GM08714 (cell line): ENCODE results near the gene KRT13.

Source experiments
- H3K4me3 ChIP-seq: fragments of 200-500 bp; sonication (Bioruptor generic); 2 replicates; pipeline ENCODE4 v1.5.1; 2014; ENCODE audit warnings: mild to moderate bottlenecking, low read length, inconsistent platforms
- ZNF274 ChIP-seq: IDR thresholded peaks from 2 replicates; pipeline ENCODE4 v1.6.1; 2012; ENCODE audit warnings: mild to moderate bottlenecking, low read depth, low read length

Gene KRT13

GRCh38 chr17:41530062-41531048 lies 24.9 kb upstream of the KRT13 start:
- no peak for TF ChIP-seq ZNF274

GRCh38 chr17:41529491-41529915 lies 24.1 kb upstream of the KRT13 start:
- no peak for TF ChIP-seq ZNF274
- no peak overlapping the region for H3K4me3 ChIP-seq

More at GRCh38 chr17:41530062-41531048, 24.9 kb upstream of the KRT13 start:
- no peak overlapping the region for H3K4me3 ChIP-seq

- no peak overlapping the region for H3K4me3 ChIP-seq
- TF ChIP-seq ZNF274 = no peak
Measured at GRCh38 chr17:41528959-41529353, 23.5 kb upstream of the KRT13 start.

DNA sequence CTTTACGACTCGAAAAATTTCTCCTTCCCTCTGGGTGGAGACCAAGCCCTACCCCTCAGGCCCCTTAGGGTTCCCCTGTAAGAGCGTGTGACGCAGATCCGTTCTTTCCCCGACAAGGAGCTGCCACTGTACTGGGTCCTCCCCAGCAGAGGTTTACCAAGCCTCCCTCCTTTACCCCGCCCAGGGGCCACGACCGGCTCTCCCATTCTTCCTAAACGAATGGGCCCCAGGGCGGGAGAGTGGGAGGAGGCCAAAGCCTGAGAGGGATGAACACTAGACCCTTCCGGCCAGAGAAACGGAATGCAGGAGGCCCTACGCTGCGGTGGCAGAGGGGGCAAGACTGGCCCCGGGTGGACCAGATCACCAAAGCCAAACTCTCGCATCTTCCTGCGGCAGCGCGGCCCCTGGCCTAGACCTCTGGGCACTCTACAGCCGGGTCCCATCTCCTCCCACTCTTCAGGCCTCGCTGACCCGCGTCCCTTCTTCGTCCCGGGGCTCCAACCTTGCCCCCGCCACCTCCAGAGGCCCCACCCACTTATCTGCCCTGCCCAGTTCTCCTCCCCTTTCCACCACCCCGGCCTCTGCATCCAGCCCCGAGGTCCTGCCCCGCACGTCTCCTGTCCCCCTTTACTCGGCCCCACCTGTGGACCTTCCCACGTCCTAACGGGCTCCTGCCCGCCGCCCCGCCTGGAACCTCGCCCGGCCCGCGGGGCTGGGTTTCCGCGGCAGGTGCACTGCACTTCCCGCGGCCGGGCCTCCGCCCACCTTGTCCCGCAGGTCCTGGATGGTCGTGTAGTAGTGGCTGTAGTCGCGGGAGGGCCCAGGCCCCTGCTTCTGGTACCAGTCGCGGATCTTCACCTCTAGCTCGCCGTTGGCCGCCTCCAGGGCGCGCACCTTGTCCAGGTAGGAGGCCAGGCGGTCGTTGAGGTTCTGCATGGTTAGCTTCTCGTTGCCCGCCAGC lies 21.9 kb upstream of the KRT13 start:
- TF ChIP-seq ZNF274 = no peak
- H3K4me3 ChIP-seq = no peak overlapping the region

DNA sequence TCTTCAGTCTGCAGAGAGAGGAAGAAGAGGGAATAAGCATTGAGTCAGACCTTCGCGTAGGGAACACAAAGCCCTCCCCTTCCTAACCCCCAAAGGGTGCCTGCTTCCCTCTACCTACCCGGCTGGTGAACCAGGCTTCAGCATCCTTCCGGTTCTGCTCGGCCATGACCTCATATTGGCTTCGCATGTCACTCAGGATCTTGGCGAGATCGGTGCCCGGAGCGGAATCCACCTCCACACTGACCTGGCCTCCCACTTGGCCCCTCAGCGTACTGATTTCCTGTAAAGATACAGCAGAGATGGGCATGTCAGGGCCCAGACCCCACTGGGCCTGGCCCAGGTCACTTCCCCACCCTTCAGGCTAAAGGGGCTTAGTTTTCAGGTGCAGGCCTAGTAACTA lies 18.8 kb upstream of the KRT13 start:
- TF ChIP-seq ZNF274 = no peak
- no peak overlapping the region for H3K4me3 ChIP-seq

GRCh38 chr17:41523787-41524186 lies 18.4 kb upstream of the KRT13 start:
- no peak overlapping the region for H3K4me3 ChIP-seq
- no peak for TF ChIP-seq ZNF274

DNA sequence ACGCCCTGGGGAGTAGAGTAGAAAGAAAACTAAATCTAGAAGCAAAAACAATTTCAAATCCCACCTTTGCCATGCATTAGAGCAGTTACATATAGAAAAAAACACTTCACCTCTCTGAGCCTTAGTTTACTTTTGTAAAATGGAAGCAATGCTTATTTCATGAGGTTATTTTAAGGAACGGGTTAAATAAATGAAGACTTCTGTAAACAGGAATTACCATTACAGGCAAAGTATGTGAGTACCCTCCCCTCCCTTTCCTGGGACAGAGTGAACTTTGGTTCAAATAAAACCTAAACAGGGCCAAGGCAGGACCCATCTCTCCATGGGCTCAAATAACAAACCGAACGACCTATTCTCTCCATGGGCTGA lies 17.8 kb upstream of the KRT13 start:
- TF ChIP-seq ZNF274 = no peak
- H3K4me3 ChIP-seq = no peak overlapping the region

DNA sequence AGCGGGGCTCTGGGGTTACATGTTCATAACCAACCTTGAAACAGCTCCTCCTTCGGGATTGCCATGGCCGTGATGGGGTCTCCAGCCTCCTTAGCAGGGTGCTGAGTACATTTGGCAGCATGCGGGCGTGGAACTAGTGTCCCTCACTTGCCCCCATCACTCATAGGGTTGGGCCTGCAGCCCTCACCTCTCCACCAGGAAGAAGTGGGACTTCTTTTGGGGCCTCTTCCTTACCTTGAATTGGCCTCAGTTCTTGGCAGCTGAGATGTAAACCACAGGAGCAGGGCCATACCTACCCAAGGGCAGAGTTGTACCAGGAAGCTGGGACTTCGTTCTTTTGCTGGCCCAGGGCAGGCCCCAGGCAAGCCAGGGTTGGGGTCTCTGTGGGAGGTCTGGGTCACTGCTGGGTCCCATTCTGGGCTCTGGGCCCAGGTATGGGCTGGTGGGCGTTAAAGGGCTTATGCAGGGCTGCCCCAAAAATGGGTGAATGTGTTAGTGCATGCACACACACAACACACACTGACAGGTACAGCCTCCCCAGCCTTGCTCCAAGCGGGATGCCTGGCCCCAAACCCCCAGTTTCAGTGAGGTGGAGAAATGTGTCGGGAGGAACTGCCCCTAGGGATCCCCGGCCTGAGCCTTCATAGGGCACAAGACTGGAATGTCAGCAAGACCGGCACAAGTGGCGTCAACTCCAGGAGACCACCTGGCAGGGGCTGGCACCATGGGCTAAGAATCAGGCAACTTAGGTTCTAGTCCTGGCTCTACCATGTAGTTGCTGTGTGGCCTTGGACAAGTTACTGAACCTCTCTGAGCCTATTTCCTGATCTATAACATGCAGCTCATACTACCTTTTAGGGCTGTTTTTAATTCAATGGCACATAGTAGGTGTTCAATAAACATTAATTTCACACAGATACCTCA lies 17.2 kb upstream of the KRT13 start:
- no peak overlapping the region for H3K4me3 ChIP-seq
- no peak for TF ChIP-seq ZNF274

DNA sequence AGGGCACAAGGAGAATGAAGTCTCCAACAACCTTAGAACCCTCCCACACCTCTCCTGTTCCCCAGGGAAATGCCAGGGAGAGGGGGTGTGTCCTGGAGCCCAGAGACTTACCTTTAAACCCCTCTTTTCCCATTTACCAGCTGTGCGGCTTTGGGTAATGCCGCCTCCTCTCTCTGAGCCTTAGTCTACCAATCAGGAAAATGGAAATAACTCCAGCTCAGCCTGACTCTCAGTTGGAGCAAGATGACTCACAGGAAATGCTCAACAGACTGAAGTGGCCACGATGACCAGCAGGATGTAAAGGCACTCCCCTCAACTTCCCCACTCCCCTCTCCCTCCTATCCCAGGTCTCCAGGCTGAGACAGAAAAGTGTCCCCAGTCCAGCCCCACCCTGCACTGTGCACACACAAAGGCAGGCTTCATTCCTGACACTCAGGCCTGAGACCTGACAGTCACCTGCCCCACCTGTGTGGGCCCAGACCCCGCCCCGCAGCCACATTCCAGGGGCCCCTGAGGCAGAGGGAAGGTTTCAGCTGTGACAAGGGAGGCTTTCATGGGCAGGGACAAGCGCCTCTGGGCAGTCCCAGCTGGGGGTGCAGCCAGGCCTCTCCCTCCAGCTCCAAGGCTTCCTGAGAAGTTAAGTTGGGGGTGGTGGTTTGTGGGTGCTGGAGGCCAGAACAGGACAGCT lies 16.3 kb upstream of the KRT13 start:
- no peak overlapping the region for H3K4me3 ChIP-seq
- TF ChIP-seq ZNF274 = no peak

DNA sequence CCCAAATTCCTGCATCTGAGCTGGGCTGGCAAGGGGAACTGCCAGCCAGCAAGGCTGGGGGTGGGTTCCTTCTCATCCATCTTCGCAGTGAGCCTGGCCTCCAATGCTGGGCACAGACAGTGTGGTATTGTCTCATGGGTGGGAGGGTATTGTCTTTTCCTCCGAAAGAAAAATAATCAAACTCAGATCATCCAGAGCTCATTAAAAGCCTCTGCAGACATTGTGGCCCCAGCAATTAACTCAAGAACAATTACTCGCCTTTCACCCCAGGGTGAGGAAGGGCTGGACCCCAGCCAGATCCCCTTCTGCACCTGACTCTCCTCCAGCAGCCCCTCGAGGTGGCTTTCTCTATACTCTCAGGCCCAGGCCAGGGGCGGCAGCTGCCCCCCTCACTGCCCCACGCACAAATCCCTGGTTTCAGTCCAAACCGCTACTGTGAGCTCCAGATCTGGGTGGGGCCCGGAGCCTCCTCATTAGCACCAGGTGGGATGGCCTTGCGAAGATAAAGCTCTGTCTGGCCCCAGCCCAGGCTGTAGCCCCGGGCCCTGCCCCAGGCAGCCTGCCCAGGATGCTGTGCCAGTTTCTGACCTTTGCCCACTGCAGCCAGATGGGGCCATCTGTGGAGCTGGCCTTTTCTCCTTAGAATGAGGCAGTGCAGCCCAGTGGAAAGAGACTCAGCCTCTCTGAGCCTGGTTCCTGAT lies 15.6 kb upstream of the KRT13 start:
- no peak for TF ChIP-seq ZNF274
- H3K4me3 ChIP-seq = no peak overlapping the region

- H3K4me3 ChIP-seq = no peak overlapping the region
- TF ChIP-seq ZNF274 = no peak
Measured at GRCh38 chr17:41519501-41520224, 14.3 kb upstream of the KRT13 start.
